ENCODE results near the gene NUDT14. TPM values are rescaled to one million over a fixed set of nuclear protein-coding genes. Genes with fewer than 3 reads are reported as not detected.

NUDT14 gene
- total and polyA plus RNA-seq, 7 donors = 14.7 to 45.4 (median 23.3) TPM

- H3K36me3 ChIP-seq (ENCODE audit: insufficient read depth in 1 of 2, low read depth in 1 of 2) = peaks cover 0 to 37% of the 10 kb centered on the region in 2 donors
- intact Hi-C loops (cut with DNase I) = no loop called here
- 54 to 78% (median 64%) methylated on average over 13 to 14 of the region's 14 CpGs for WGBS, 3 donors
- H3K27me3 ChIP-seq (ENCODE audit: insufficient read depth in 3 of 3, low read length in 2 of 3) = no peaks in the 10 kb centered on the region
- H3K4me1 ChIP-seq = peaks cover 14% of the 10 kb centered on the region
- TF ChIP-seq, protein P1, sequence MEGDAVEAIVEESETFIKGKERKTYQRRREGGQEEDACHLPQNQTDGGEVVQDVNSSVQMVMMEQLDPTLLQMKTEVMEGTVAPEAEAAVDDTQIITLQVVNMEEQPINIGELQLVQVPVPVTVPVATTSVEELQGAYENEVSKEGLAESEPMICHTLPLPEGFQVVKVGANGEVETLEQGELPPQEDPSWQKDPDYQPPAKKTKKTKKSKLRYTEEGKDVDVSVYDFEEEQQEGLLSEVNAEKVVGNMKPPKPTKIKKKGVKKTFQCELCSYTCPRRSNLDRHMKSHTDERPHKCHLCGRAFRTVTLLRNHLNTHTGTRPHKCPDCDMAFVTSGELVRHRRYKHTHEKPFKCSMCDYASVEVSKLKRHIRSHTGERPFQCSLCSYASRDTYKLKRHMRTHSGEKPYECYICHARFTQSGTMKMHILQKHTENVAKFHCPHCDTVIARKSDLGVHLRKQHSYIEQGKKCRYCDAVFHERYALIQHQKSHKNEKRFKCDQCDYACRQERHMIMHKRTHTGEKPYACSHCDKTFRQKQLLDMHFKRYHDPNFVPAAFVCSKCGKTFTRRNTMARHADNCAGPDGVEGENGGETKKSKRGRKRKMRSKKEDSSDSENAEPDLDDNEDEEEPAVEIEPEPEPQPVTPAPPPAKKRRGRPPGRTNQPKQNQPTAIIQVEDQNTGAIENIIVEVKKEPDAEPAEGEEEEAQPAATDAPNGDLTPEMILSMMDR (IDR thresholded peaks at IDR 0.05) = no peak
- H3K9me3 ChIP-seq = no peaks in the 10 kb centered on the region
- ATAC-seq (peak in 1 of 4 donors; percentile 30), DNase-seq (no peak)
- no peak overlapping the region for H3K27ac ChIP-seq
- H3K4me3 ChIP-seq = no peak overlapping the region
Measured at GRCh38 chr14:105214324-105214915, 33.3 kb upstream of the NUDT14 start.

DNA sequence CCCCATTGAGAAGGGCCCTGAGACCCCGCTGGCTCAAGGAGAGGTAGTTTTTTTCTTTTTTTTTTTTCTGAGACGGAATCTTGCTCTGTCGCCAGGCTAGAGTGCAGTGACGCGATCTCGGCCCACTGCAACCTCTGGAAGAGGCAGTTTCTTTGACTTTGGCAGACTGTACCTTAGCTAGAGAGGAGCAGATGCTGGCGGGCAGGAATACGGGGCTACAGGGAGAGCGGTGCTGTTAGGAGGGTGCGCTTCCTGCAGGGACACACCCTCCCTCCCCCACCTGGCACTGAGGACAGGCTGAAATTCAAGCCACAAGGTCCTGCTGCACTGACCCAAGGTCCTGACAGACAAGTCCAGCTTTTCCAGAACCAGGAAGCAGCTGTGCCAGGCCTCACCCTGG lies 32.2 kb upstream of the NUDT14 start:
- H3K27ac ChIP-seq = no peak overlapping the region
- ATAC-seq (peak in 2 of 4 donors; percentile 21 to 36), DNase-seq (no peak)
- 50 to 69% (median 59%) methylated on average over 10 of the region's 10 CpGs for whole genome bisulfite sequencing, 3 donors
- TF ChIP-seq, protein P1 (IDR thresholded peaks at IDR 0.05) = no peak
- H3K4me3 ChIP-seq = no peak overlapping the region
- peaks cover 0 to 31% of the 10 kb centered on the region in 2 donors for H3K36me3 ChIP-seq (ENCODE audit: insufficient read depth in 1 of 2, low read depth in 1 of 2)
- H3K9me3 ChIP-seq = no peaks in the 10 kb centered on the region
- intact Hi-C loops (cut with DNase I) = no loop called here
- no peaks in the 10 kb centered on the region for H3K27me3 ChIP-seq (ENCODE audit: insufficient read depth in 3 of 3, low read length in 2 of 3)
- H3K4me1 ChIP-seq = peaks cover 14% of the 10 kb centered on the region

DNA sequence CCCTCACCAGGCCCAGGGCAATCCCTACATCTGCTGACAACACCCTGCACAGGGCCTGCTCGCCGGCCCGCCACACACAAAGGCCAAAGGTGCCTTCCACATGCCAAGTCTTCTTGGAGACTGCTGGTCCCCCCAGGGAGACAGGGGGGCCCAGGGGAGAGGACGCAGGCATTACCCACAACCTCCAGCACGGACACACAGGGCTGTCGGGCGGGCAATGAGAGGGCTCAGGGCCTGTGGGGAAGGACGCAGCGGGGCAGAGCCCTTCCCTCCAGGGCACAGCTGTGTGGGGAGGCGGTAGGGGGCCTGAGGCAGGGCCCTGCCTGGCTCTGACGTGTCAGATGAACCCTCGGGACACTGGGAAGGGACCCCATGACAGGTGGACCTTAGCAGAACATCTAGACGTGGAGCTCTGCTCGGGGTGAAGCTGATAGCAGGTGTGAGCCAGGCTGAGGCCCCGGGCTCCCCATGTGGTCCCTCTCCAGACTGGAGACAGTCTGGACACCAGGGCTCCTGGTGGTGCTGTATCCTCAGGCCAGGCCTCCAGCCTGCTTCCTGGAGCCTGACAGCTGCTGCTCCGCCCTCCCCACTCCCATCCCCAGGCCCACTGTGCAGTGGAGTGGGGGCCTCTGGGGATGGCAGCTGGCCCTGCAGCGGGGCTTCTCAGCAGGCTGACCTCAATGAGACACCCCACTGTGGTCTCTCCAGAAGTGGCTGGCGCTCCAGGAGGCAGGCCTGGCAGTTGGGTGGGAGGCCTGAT lies 31.6 kb upstream of the NUDT14 start:
- Histone ChIP-seq H3K4me3 (no peak overlapping the region), H3K4me1 (peaks cover 14% of the 10 kb centered on the region), H3K27ac (no peak overlapping the region), H3K27me3 (ENCODE audit: insufficient read depth in 3 of 3, low read length in 2 of 3) (no peaks in the 10 kb centered on the region), H3K9me3 (no peaks in the 10 kb centered on the region), H3K36me3 (ENCODE audit: insufficient read depth in 1 of 2, low read depth in 1 of 2) (peaks cover 0 to 25% of the 10 kb centered on the region in 2 donors)
- 76 to 83% (median 81%) methylated on average over 18 of the region's 18 CpGs for WGBS, 3 donors
- intact Hi-C loops (cut with DNase I) = no loop called here
- ATAC-seq = no peak
- TF ChIP-seq, protein P1 (IDR thresholded peaks at IDR 0.05) = no peak
- peak in 1 of 2 donors; percentile 9 for DNase-seq

GRCh38 chr14:105211758-105212089 lies 30.6 kb upstream of the NUDT14 start:
- Histone ChIP-seq H3K9me3 (no peaks in the 10 kb centered on the region), H3K27ac (no peak overlapping the region), H3K4me3 (no peak overlapping the region), H3K36me3 (ENCODE audit: insufficient read depth in 1 of 2, low read depth in 1 of 2) (peaks cover 0 to 15% of the 10 kb centered on the region in 2 donors), H3K4me1 (peaks cover 14% of the 10 kb centered on the region), H3K27me3 (ENCODE audit: insufficient read depth in 3 of 3, low read length in 2 of 3) (no peaks in the 10 kb centered on the region)
- intact Hi-C loops (cut with DNase I) = no loop called here
- TF ChIP-seq, protein P1 (IDR thresholded peaks at IDR 0.05) = no peak
- ATAC-seq (no peak), DNase-seq (no peak)
- WGBS, 3 donors = 84 to 91% (median 87%) methylated on average over 9 of the region's 9 CpGs

All from psoas muscle (tissue), 8 donors.